Frontal cortex (tissue), 4 donors: ENCODE results near the gene CACFD1. TPM values are rescaled to one million over a fixed set of nuclear protein-coding genes. Genes with fewer than 3 reads are reported as not detected.

ENCODE experiments used
- DNase-seq, 2 donors: peaks; one replicate each; pipeline ENCODE4 v3.0.0; 2012; ENCODE audit warnings: low spot score in 2 of 2
- FAIRE-seq: peaks from 2 replicates; lab custom pipeline; 2012; peaks lifted over from hg19 to GRCh38; lab: Jason Lieb, UNC
- total RNA-seq: library from RNA; depleted of rRNA; stranded (reverse); fragments of >200 nt; gene quantifications from one replicate; pipeline ENCODE4 v1.2.3, GENCODE V29; 2014
- donor health status: control.
- donor health status: control.
- donor health status: control.

CACFD1 gene
- total RNA-seq, 1 donor from 2014 or later: 22.8 TPM

- no peak for FAIRE-seq
- DNase-seq: no peak
Observed at GRCh38 chr9:133476036-133476931, 16.5 kb downstream of the CACFD1 start.

DNA sequence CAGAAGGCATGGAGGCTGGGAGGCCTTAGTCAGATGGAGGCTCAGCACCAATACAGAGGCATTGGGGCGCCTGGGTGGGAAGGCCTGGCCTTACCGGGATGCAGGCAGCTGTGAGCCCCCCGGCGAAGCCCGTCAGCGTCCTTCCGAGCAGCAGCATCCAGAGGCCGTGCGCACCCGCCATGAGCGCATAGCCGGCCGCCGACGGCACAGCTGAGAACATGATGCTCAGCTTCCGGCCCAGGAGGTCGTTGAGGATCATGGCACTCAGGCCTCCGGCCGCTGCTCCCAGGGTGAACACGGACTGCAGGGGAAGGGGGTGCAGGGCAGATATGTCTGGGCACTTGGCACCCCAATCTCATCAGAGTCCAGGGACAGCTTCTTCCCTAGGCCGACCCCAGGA, 17.2 kb downstream of the CACFD1 start:
- no peak for FAIRE-seq
- no peak for DNase-seq

GRCh38 chr9:133477461-133477860, 17.7 kb downstream of the CACFD1 start:
- DNase-seq (no peak), FAIRE-seq (no peak)

GRCh38 chr9:133477992-133478850, 18.4 kb downstream of the CACFD1 start:
- DNase-seq: no peak

GRCh38 chr9:133478851-133479711, 19.3 kb downstream of the CACFD1 start, which contains the start of gene SLC2A6:
Gene SLC2A6 (minus strand): TSS chr9:133479099. CDS start chr9:133479059, 40 bp downstream.
- DNase-seq: peak; percentile 96 to 97
- FAIRE-seq: no peak

More at GRCh38 chr9:133477992-133478850, 18.4 kb downstream of the CACFD1 start:
- no peak for FAIRE-seq

- FAIRE-seq: no peak
Observed at GRCh38 chr9:133483611-133484010, 23.8 kb downstream of the CACFD1 start.

DNA sequence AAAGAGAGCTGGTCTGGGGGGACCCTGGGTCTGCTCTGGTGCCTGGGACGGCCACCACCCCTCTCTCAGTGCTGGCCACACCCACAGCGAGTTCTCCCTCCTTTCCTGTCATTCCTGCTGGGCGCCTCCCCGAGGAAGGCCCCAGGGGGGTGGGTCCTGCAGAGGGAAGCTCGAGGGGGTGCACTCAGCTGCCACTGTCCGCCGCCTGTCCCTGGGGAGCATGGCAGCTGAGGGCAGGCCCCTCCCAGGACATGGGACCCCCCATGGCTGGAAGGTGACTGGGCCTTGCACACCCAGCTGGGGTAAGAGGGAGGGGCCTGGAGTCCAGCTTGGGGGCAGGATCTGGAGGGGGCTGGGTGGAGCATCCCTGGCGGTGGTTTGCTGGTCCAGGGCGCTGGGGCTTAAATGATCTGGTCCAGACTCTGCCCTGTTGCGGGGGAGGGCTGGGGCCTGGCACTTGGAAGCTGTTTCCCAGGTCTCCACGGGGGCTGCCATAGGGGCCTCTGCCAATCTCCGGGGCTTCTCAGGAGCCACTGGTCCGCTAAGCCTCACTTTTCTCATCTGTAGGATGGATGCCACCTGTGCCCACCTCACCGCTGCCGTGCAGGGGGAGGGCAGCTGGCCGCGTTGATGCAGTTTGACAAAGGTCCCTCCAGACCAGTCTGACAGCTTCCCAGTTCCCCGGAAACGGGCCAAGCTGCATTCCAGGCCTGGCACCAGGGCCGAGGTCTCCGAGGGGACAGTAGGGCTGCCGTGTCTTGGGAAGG, 25.1 kb downstream of the CACFD1 start:
- no peak for DNase-seq

More at GRCh38 chr9:133483611-133484010, 23.8 kb downstream of the CACFD1 start:
- no peak for DNase-seq

DNA sequence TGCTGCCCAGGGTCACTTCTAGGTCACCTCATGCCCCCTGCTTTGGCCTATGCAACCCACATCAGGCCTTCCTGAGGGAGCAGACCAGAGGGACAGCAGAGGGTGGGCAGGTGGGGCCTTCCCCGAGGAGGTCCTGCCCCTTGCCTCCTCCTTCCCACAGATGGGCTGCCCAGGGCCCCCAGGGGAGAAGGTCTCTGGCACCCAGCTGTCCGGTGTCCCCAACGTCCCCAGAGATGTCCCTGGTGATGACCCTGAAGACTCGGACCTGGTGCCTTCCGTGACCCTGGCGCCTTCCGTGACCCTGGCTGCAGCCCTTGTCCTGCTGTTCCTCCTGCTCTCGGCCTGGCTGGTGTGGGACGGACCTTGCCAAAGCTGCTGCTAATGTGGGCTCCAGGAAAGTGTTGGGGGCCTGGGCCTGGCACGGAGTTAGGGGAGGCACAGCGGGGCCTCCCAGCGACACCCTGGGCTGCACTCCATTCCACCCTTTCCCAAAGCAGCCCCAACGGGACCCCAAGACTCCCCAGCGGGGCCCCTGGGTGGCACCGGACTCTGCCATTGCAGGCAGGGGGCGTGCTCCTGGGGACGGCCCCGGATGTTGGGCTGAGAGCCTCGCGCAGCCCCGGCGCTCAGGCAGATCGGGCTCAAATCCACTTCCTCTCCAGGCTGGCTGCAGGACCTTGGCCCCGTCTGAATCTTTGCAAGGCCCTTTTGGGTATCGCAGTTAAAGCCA, 25.9 kb downstream of the CACFD1 start:
- FAIRE-seq: no peak
- DNase-seq: no peak

More for the DNA sequence above, 25.1 kb downstream of the CACFD1 start:
- no peak for FAIRE-seq

GRCh38 chr9:133487331-133487725, 27.6 kb downstream of the CACFD1 start:
- FAIRE-seq (no peak), DNase-seq (no peak)

DNA sequence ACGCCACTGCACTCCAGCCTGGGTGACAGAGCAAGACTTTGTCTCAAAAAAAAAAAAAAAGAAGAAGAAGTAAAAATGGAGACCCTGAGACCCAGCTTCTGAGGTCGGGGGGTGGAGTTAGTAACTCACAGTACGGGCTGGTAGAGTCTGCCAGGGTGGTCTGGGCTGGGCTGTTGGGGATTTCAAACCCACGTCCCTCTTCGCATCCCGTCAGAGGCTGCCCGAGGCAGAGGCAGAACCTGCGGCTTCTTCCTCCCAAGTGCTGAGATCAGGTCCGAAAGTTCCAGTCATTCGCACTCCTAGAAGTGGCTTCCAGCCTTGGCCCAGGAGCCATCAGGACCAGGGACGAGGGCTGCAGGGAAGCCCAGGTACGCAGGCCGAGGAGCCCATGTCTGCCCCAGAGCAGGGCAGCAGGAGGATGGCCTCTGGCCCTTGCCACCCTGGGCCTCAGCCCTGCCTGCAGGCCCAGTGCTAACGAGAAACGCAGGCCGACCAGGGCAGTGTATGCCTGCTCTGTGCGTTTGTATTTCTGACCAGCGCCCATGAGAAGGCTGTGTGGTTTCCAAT, 29.0 kb downstream of the CACFD1 start:
- FAIRE-seq: no peak
- no peak for DNase-seq

DNA sequence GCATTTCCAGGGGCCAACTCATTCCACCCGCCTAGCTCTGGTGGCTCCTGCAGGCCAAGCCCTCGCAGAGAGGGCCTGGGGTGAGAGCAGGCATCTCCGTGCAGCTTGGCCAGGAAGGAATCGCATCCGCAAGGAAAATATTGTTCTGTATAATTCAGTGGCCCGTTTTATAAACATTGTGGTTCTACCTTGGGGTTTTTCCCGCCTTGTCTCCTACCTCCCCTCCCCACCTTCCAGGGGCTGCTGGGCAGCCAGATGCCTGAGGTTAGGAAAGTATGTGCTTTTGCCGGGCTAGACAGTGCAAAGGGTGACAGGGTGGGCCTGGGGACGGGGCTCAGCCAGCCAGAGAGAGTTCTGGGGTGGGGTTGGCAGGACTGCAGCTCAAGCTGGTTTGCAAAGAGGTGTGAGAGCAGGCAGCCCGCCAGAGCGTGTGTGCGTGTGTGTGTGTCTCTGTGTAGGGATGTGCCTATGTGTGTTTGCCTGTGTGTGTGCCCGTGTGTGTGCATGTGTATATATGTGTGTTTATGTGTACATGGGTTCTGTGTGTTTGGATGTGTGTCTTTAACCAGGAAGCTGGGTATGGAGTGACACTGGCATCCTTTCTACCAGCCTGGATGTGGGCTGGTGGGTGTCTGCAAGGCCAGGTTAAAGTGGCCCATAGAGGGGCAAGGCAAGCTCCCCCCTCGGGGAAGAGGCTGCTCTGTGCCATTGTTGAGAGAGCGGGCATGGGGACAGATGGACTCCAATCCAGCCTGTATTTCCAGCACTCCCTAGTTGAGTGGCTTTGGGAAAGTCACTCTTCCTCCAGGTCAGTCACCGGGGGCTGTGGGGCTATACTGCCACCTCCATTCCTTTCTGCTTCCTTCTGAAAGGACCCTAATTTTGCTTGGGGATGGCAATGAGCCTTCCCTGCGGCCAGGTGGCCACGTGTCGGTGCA, 29.7 kb downstream of the CACFD1 start:
- DNase-seq: no peak
- no peak for FAIRE-seq

DNA sequence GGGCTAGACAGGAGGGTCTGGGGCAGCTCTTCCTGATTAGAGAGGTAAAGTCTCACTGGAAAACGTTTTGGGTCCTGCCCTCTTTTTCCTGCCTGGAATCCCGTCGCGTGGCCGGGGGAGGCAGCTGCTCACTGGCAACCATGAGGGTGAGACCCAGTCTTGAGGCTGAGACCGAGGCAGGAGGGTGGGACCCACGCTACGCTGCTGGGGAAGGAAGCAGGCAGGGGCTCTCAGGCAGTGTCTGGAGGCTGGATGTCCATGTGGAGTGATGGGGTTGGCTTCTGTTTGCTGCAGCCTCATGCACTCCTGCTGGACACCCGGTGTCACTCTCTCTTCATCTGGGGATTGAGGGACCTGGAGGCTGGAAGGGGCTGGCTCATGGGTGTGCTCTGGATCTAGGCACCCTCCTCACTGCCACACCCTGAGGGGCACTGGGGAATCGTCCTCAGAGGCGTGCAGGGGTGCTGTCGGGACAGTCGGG, 30.5 kb downstream of the CACFD1 start:
- no peak for FAIRE-seq
- no peak for DNase-seq

DNA sequence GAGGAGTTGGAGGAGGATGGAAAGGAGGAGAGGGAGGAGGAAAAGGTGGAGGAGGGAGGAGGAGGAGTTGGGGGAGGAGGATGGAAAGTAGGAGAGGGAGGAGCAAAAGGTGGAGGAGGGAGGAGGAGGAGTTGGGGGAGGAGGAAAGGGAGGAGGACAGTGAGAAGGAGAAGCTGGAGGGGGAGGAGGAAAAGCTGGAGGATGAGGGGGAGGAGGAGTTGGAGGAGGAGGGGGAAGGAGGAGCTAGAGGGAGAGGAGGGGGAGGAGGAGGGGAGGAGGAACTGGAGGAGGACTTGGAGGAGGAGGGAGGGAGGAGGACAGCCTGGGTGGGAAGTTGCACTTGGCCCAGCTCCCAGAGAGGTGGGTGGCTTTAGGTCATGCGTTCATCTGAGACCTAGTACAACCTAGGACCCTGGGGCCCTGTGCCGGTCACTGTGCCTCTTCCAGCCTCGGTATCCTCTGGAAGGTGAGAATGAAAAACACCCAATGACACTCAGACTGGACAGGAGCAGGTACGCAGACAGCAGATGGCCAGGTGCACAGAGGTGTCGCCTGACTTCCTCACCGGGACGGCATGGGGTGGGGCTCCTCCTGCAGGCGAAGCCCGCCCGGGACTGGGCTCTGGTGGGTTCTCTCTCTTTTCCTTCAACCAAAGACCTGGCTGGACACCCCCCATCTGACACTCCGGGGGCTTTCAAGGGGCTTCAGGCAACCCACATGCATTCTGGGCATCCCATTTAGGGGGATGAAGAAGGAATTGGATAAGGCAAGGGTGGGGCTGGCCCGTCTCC, 31.3 kb downstream of the CACFD1 start:
- no peak for FAIRE-seq
- no peak for DNase-seq

- FAIRE-seq (no peak), DNase-seq (no peak)
Observed at GRCh38 chr9:133491656-133491925, 31.8 kb downstream of the CACFD1 start.

DNA sequence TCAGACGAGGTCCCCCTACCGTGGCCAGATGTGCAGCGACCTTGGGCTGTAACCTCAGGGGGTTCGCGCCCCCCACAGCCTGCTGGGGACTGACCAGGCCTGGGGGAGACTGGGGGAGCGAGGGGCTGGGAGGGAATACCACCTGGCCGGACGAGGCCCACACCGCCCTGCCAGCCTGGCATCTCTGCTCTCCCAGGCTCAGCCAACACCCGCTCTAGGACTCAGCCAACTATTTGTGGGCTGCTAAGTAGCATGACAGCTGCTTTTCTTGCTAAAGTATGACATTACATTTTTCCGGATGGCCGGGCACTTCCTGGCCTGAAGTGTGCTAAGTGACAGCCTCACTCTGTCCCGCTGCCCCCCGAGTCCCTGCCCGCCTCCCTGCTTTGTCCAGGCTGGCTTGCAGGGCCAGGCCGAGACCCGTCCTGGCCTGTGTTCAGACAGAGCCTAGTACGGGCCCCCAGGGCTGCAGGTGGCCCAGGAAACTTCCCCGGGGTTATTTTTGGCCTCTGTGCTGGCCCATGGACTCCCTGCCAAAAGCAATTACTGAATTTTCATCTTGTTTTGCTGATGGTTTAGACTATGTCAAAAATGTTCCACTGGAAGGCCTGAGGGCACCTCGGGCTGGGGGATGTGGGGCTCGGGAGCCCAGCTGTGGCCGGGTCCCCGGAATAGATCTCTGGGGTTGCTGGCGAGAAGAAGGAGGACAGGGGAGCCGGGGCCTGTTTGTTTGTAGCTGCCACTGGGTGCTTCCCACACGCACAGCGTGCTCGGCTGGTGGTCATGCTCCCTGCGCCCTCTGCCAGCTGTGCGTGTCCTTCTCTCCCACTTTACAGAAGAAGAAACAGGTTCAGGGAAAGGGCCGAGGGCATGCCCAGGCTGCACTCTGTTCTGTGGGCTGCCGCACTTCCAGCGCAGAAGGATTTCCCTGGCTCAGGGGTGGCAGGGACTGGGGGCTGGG, 32.6 kb downstream of the CACFD1 start:
- DNase-seq (no peak), FAIRE-seq (no peak)
